ENCODE results near the gene CD200. TPM values are rescaled to one million over a fixed set of nuclear protein-coding genes. Genes with fewer than 3 reads are reported as not detected.

Gene CD200
- total RNA-seq, 1 experiment from 2014 or later = not detected

DNA sequence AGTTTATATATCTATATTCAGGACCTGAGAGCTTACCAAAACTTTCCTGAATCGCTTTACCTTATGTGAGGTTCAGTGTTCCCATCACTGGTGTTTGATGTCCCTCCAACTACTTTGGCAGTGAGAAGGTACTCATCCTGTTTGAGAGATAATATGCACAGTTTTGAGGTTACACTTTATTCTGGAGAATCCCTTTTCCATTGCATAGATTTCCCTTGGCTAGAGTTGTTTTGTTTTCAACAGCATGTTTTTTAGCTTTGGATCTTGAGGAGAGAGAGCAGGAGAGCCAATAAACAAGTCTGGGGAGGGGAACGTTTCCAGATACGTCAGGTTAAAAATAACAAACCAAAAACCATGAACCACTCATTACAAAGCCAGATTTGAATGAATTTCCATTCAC lies 33.6 kb downstream of the CD200 start:
- POLR2A ChIA-PET = no interaction called here
- Mint-ChIP-seq H3K27ac (ENCODE audit: low read depth, unreplicated experiment) (no peak overlapping the region), H3K36me3 (ENCODE audit: insufficient read depth, unreplicated experiment) (no peaks in the 10 kb centered on the region), H3K4me3 (ENCODE audit: unreplicated experiment) (no peak overlapping the region), H3K27me3 (ENCODE audit: insufficient read depth, unreplicated experiment) (no peaks in the 10 kb centered on the region), H3K4me1 (ENCODE audit: insufficient read depth, unreplicated experiment) (peaks cover 13% of the 10 kb centered on the region), H3K9me3 (ENCODE audit: unreplicated experiment) (no peaks in the 10 kb centered on the region)
- intact Hi-C loops (cut with micrococcal nuclease) = no loop called here
- TF ChIP-seq, protein P1, sequence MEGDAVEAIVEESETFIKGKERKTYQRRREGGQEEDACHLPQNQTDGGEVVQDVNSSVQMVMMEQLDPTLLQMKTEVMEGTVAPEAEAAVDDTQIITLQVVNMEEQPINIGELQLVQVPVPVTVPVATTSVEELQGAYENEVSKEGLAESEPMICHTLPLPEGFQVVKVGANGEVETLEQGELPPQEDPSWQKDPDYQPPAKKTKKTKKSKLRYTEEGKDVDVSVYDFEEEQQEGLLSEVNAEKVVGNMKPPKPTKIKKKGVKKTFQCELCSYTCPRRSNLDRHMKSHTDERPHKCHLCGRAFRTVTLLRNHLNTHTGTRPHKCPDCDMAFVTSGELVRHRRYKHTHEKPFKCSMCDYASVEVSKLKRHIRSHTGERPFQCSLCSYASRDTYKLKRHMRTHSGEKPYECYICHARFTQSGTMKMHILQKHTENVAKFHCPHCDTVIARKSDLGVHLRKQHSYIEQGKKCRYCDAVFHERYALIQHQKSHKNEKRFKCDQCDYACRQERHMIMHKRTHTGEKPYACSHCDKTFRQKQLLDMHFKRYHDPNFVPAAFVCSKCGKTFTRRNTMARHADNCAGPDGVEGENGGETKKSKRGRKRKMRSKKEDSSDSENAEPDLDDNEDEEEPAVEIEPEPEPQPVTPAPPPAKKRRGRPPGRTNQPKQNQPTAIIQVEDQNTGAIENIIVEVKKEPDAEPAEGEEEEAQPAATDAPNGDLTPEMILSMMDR (IDR thresholded peaks at IDR 0.05; ENCODE audit: unreplicated experiment) = no peak
- CTCF ChIA-PET = interaction anchor here (1.0 kb wide), 1 partner anchor 16 kb away, joined by 3 read pairs; no protein-coding TSS in a partner anchor
- BruUV-seq (replicated peaks) = no TSS peak
- DNase-seq (ENCODE audit: unreplicated experiment) = no peak

DNA sequence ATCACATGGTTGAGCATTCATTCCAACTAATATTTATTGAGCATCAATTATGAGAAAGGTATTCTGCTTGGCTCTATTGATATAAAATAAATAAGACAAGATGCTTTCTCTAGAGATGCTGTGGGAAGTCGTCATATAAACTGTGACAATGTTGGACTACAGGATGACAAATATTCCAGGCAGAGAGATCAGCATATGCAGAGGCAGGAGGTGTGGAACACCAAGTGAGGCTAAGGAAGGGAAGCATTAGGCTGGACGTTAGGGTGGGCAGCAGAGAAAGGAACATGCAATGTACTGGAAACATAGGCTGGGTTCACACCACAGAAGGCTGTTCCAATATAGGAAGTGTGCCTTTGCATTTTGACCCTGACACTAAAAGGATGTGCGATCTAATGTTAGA lies 38.6 kb downstream of the CD200 start:
- Mint-ChIP-seq H3K36me3 (ENCODE audit: insufficient read depth, unreplicated experiment) (no peaks in the 10 kb centered on the region), H3K27ac (ENCODE audit: low read depth, unreplicated experiment) (no peak overlapping the region), H3K27me3 (ENCODE audit: insufficient read depth, unreplicated experiment) (no peaks in the 10 kb centered on the region), H3K4me1 (ENCODE audit: insufficient read depth, unreplicated experiment) (peaks cover 19% of the 10 kb centered on the region), H3K9me3 (ENCODE audit: unreplicated experiment) (no peaks in the 10 kb centered on the region), H3K4me3 (ENCODE audit: unreplicated experiment) (no peak overlapping the region)
- intact Hi-C loops (cut with micrococcal nuclease) = no loop called here
- ChIA-PET CTCF (no interaction called here), POLR2A (no interaction called here)
- TF ChIP-seq, protein P1 (IDR thresholded peaks at IDR 0.05; ENCODE audit: unreplicated experiment) = no peak
- no TSS peak for BruUV-seq (replicated peaks)
- no peak for DNase-seq (ENCODE audit: unreplicated experiment)

DNA sequence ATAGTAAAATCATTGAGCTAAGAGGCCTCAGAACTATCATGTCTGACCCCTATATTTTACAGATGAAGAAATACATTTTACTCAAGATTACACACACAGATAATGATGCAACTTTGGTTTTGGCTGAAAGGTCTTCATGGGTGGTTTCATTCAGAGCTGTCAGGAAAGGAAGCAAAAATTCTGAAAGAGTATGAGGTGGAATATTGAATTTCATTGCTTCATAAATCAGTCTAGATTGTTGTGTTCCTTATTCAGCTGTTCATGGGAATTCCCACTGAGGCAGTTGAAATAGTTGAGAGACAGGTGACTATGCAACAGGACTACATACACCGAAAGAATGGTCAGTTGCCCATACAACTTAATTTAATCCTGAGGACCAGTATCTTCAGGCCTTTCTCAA lies 39.4 kb downstream of the CD200 start:
- DNase-seq (ENCODE audit: unreplicated experiment) = peak; percentile 35
- intact Hi-C loops (cut with micrococcal nuclease) = no loop called here

DNA sequence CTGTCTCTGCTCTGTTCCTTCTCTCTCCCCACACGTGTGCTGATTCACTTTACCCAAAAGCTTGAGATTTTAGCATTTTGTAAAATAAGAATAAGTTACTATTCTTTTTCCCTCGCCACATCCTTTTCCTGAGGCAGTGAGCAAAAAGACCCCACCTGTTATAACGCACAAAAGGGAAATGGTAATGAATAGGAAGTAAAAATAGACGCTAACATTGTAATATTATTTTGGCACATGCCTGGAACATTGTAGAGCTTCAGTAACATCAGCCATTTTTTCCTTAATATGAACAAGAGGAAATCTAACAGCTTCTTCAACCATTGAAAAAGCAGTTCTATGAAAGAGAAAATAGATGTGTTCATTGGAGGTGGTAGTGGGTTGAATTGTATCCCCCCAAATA lies 40.5 kb downstream of the CD200 start:
- no peaks in the 10 kb centered on the region for H3K27me3 Mint-ChIP-seq (ENCODE audit: insufficient read depth, unreplicated experiment)
- POLR2A ChIA-PET = no interaction called here
- H3K4me3 Mint-ChIP-seq (ENCODE audit: unreplicated experiment) = no peak overlapping the region
- H3K27ac Mint-ChIP-seq (ENCODE audit: low read depth, unreplicated experiment) = no peak overlapping the region
- no peak for DNase-seq (ENCODE audit: unreplicated experiment)
- TF ChIP-seq, protein P1 (IDR thresholded peaks at IDR 0.05; ENCODE audit: unreplicated experiment) = no peak
- CTCF ChIA-PET = interaction anchor here (0.5 to 1.5 kb wide), 4 partner anchors 8 to 171 kb away, joined by 3 to 4 read pairs (median 3); partner anchors contain the start of gene SLC9C1
- H3K9me3 Mint-ChIP-seq (ENCODE audit: unreplicated experiment) = no peaks in the 10 kb centered on the region
- intact Hi-C loops (cut with micrococcal nuclease) = no loop called here
- peaks cover 38% of the 10 kb centered on the region for H3K4me1 Mint-ChIP-seq (ENCODE audit: insufficient read depth, unreplicated experiment)
- no TSS peak for BruUV-seq (replicated peaks)
- no peaks in the 10 kb centered on the region for H3K36me3 Mint-ChIP-seq (ENCODE audit: insufficient read depth, unreplicated experiment)

More for the DNA sequence above, 39.4 kb downstream of the CD200 start:
- BruUV-seq (replicated peaks) = no TSS peak
- H3K27me3 Mint-ChIP-seq (ENCODE audit: insufficient read depth, unreplicated experiment) = no peaks in the 10 kb centered on the region
- H3K4me3 Mint-ChIP-seq (ENCODE audit: unreplicated experiment) = no peak overlapping the region
- no peaks in the 10 kb centered on the region for H3K9me3 Mint-ChIP-seq (ENCODE audit: unreplicated experiment)
- CTCF ChIA-PET = interaction anchor here (1.5 kb wide), 1 partner anchor 78 kb away, joined by 4 read pairs; the partner anchor contains the start of gene SLC9C1
- POLR2A ChIA-PET = no interaction called here
- no peaks in the 10 kb centered on the region for H3K36me3 Mint-ChIP-seq (ENCODE audit: insufficient read depth, unreplicated experiment)
- H3K27ac Mint-ChIP-seq (ENCODE audit: low read depth, unreplicated experiment) = no peak overlapping the region
- TF ChIP-seq, protein P1 (IDR thresholded peaks at IDR 0.05; ENCODE audit: unreplicated experiment) = no peak
- peaks cover 27% of the 10 kb centered on the region for H3K4me1 Mint-ChIP-seq (ENCODE audit: insufficient read depth, unreplicated experiment)

Measured in MCF 10A (cell line).